ENCODE measurements around the gene RERG. TPM values are rescaled to one million over a fixed set of nuclear protein-coding genes. Genes with fewer than 3 reads are reported as not detected.
A peak's percentile ranks its signal among the peaks of the same experiment; 100 is the strongest.

The RERG gene
- total RNA-seq, 1 donor from 2014 or later = 28.6 TPM

- no peaks in the 10 kb centered on the region for H3K27me3 Mint-ChIP-seq (ENCODE audit: low read depth)
- H3K4me3 Mint-ChIP-seq = no peak overlapping the region
- no peak for DNase-seq (ENCODE audit: low spot score in 2 of 2, unreplicated experiment in 2 of 2)
- peaks cover 65% of the 10 kb centered on the region for H3K4me1 Mint-ChIP-seq
- H3K36me3 Mint-ChIP-seq = peaks cover 10% of the 10 kb centered on the region
- H3K27ac Mint-ChIP-seq = peak overlapping the region; percentile 89
- no peak for TF ChIP-seq CTCF (IDR thresholded peaks at IDR 0.05; ENCODE audit: unreplicated experiment)
- no peaks in the 10 kb centered on the region for H3K9me3 Mint-ChIP-seq
Measured at GRCh38 chr12:15194456-15195368, 26.5 kb downstream of the RERG start.

GRCh38 chr12:15193946-15194345 lies 27.3 kb downstream of the RERG start:
- Mint-ChIP-seq H3K27ac (peak overlapping the region; percentile 89), H3K4me3 (no peak overlapping the region), H3K36me3 (peaks cover 9% of the 10 kb centered on the region), H3K27me3 (ENCODE audit: low read depth) (no peaks in the 10 kb centered on the region), H3K9me3 (no peaks in the 10 kb centered on the region), H3K4me1 (peaks cover 58% of the 10 kb centered on the region)
- TF ChIP-seq CTCF (IDR thresholded peaks at IDR 0.05; ENCODE audit: unreplicated experiment) = no peak
- DNase-seq (ENCODE audit: low spot score in 2 of 2, unreplicated experiment in 2 of 2) = no peak

GRCh38 chr12:15192720-15193119 lies 28.5 kb downstream of the RERG start:
- H3K9me3 Mint-ChIP-seq = no peaks in the 10 kb centered on the region
- no peak overlapping the region for H3K4me3 Mint-ChIP-seq
- H3K27me3 Mint-ChIP-seq (ENCODE audit: low read depth) = no peaks in the 10 kb centered on the region
- DNase-seq (ENCODE audit: low spot score in 2 of 2, unreplicated experiment in 2 of 2) = no peak
- peaks cover 49% of the 10 kb centered on the region for H3K4me1 Mint-ChIP-seq
- H3K27ac Mint-ChIP-seq = peak overlapping the region; percentile 55
- H3K36me3 Mint-ChIP-seq = peaks cover 5% of the 10 kb centered on the region
- no peak for TF ChIP-seq CTCF (IDR thresholded peaks at IDR 0.05; ENCODE audit: unreplicated experiment)

GRCh38 chr12:15188127-15188526 lies 33.1 kb downstream of the RERG start:
- Mint-ChIP-seq H3K27me3 (ENCODE audit: low read depth) (no peaks in the 10 kb centered on the region), H3K4me1 (peaks cover 39% of the 10 kb centered on the region), H3K27ac (no peak overlapping the region), H3K9me3 (no peaks in the 10 kb centered on the region), H3K36me3 (peaks cover 5% of the 10 kb centered on the region), H3K4me3 (no peak overlapping the region)
- DNase-seq (ENCODE audit: low spot score in 2 of 2, unreplicated experiment in 2 of 2) = no peak
- TF ChIP-seq CTCF (IDR thresholded peaks at IDR 0.05; ENCODE audit: unreplicated experiment) = no peak

- Mint-ChIP-seq H3K27me3 (ENCODE audit: low read depth) (no peaks in the 10 kb centered on the region), H3K4me1 (peaks cover 35% of the 10 kb centered on the region), H3K36me3 (peaks cover 5% of the 10 kb centered on the region), H3K27ac (peak overlapping the region; percentile 89), H3K9me3 (no peaks in the 10 kb centered on the region), H3K4me3 (no peak overlapping the region)
- no peak for TF ChIP-seq CTCF (IDR thresholded peaks at IDR 0.05; ENCODE audit: unreplicated experiment)
- no peak for DNase-seq (ENCODE audit: low spot score in 2 of 2, unreplicated experiment in 2 of 2)
Measured at GRCh38 chr12:15186597-15186996, 34.6 kb downstream of the RERG start.
